Endothelial cell of umbilical vein (primary cell): ENCODE results near the gene FAM168A. TPM values are rescaled to one million over a fixed set of nuclear protein-coding genes. Genes with fewer than 3 reads are reported as not detected.

Experiments
- BruUV-seq: library from RNA; stranded (reverse); fragments of 400-500 nt; replicated peaks from 2 replicates; lab custom pipeline; 2021; lab: Mats Ljungman, UMichigan
- CTCF ChIA-PET: fragments of 300-600, 350-600 bp; sonication (Branson Sonifier 250); formaldehyde crosslinking; loops from one replicate; lab custom pipeline; 2021; ENCODE audit warnings: antibody characterized with exemption, inconsistent platforms; lab: Charles Lee
- POLR2A ChIA-PET: fragments of 300-600, 350-600 bp; sonication (Branson Sonifier 250); formaldehyde crosslinking; loops from one replicate; lab custom pipeline; 2021; ENCODE audit warnings: antibody characterized with exemption, inconsistent platforms; lab: Charles Lee
- DNase-seq: peaks from one replicate; pipeline ENCODE4 v3.0.0-alpha.2; 2011; ENCODE audit warnings: low read depth, low spot score
- FAIRE-seq: peaks from 2 replicates; lab custom pipeline; 2011; peaks lifted over from hg19 to GRCh38; lab: Jason Lieb, UNC
- H2AFZ ChIP-seq: 2 replicates; pipeline ENCODE4 v1.6.0; 2012; ENCODE audit warnings: low read depth, low read length, control low read depth, inconsistent platforms
- H3K27ac ChIP-seq: 2 replicates; pipeline ENCODE4 v1.5.1; 2011; ENCODE audit warnings: low read depth, mild to moderate bottlenecking, control low read depth, low read length, moderate library complexity; ENCODE audit not compliant: insufficient read depth
- H3K27me3 ChIP-seq, 2 experiments: 2 replicates each; pipeline versions ENCODE4 v1.6.0 to v1.6.1; 2011; ENCODE audit warnings: low read length in 2 of 2, mixed read lengths in 1 of 2; ENCODE audit not compliant: control insufficient read depth in 2 of 2, insufficient read depth in 2 of 2
- H3K36me3 ChIP-seq, 2 experiments: 2 replicates in 1 of 2; 3 replicates in 1 of 2; pipeline ENCODE4 v1.5.1; 2011; ENCODE audit warnings: low read length in 2 of 2, mild to moderate bottlenecking in 1 of 2, moderate library complexity in 1 of 2; ENCODE audit not compliant: control insufficient read depth in 2 of 2, insufficient read depth in 2 of 2; ENCODE audit errors: extremely low read depth in 1 of 2
- H3K4me1 ChIP-seq: 3 replicates; pipeline ENCODE4 v1.5.1; 2011; ENCODE audit warnings: mild to moderate bottlenecking, low read length; ENCODE audit not compliant: control insufficient read depth, insufficient read depth; ENCODE audit errors: extremely low read depth
- H3K4me2 ChIP-seq: 2 replicates; pipeline ENCODE4 v1.6.1; 2011; ENCODE audit warnings: low read length, control low read depth, mixed read lengths; ENCODE audit not compliant: insufficient read depth
- H3K4me3 ChIP-seq, 3 experiments: fragments of 200-600 bp in 1 of 3; sonication (generic), shearing (Covaris generic) in 1 of 3; replicated peaks in 1 of 3; 2 replicates each; pipeline ENCODE4 v1.5.1; 2011 to 2016; ENCODE audit warnings: control low read depth in 3 of 3, low read length in 3 of 3, mild to moderate bottlenecking in 2 of 3, inconsistent platforms in 1 of 3, low read depth in 1 of 3, moderate library complexity in 1 of 3; ENCODE audit not compliant: insufficient read depth in 1 of 3
- H3K79me2 ChIP-seq: 2 replicates; pipeline ENCODE4 v1.6.0; 2012; ENCODE audit warnings: low read length, inconsistent platforms; ENCODE audit not compliant: control insufficient read depth, insufficient read depth
- H3K9ac ChIP-seq: replicated peaks from 2 replicates; pipeline ENCODE3; 2011; ENCODE audit warnings: low read length, control low read depth; ENCODE audit not compliant: insufficient read depth; ENCODE audit errors: extremely low read depth
- H3K9me1 ChIP-seq: replicated peaks from 3 replicates; pipeline ENCODE4 v1.6.0; 2011; ENCODE audit warnings: mild to moderate bottlenecking, low read length; ENCODE audit not compliant: control insufficient read depth, insufficient read depth; ENCODE audit errors: extremely low read depth
- H3K9me3 ChIP-seq: replicated peaks from 2 replicates; pipeline ENCODE4 v1.5.1; 2012; ENCODE audit warnings: low read length, inconsistent platforms; ENCODE audit not compliant: control insufficient read depth, insufficient read depth
- H4K20me1 ChIP-seq: replicated peaks from 2 replicates; pipeline ENCODE3; 2011; ENCODE audit warnings: mild to moderate bottlenecking, low read length; ENCODE audit not compliant: control insufficient read depth, insufficient read depth; ENCODE audit errors: extremely low read depth
- EZH2 ChIP-seq: IDR thresholded peaks from 2 replicates; pipeline ENCODE4 v1.6.1; 2012; ENCODE audit warnings: borderline replicate concordance, low read depth, mild to moderate bottlenecking, moderate library complexity, low read length, inconsistent platforms; ENCODE audit not compliant: severe bottlenecking
- FOS ChIP-seq: IDR thresholded peaks from 2 replicates; pipeline ENCODE4 v1.6.1; 2011; ENCODE audit warnings: mild to moderate bottlenecking, low read length, moderate library complexity, borderline replicate concordance; ENCODE audit not compliant: insufficient read depth
- GATA2 ChIP-seq: IDR thresholded peaks from 2 replicates; pipeline ENCODE4 v1.7.0; 2011; ENCODE audit warnings: low read depth, mild to moderate bottlenecking, moderate library complexity, mixed read lengths, low read length; ENCODE audit not compliant: insufficient read length, insufficient read depth
- JUN ChIP-seq: IDR thresholded peaks from 2 replicates; pipeline ENCODE4 v1.6.1; 2011; ENCODE audit warnings: borderline replicate concordance, low read depth; ENCODE audit not compliant: insufficient read length, insufficient read depth
- MYC ChIP-seq: IDR thresholded peaks from one replicate; pipeline ENCODE4 v1.6.1; 2011; ENCODE audit warnings: mild to moderate bottlenecking, low read depth, low read length
- POLR2A ChIP-seq: IDR thresholded peaks from 2 replicates; pipeline ENCODE4 v1.6.1; 2012; ENCODE audit warnings: low read depth, mild to moderate bottlenecking, control low read depth, low read length
- POLR2AphosphoS5 ChIP-seq: IDR thresholded peaks from 2 replicates; pipeline ENCODE4 v1.6.1; 2012; ENCODE audit warnings: low read depth, mild to moderate bottlenecking, control low read depth, low read length, moderate library complexity; ENCODE audit not compliant: insufficient read depth
- dilution Hi-C: fragments of 300-500 bp; cut with MboI; formaldehyde crosslinking; loops from one replicate; pipeline ENCODE4 v1.15.0; 2019; ENCODE audit warnings: low sequenced_read_pairs; ENCODE audit not compliant: extremely low pct_ligation_motif_present
- intact Hi-C: fragments of 100-400 bp; cut with micrococcal nuclease; formaldehyde crosslinking; loops from one replicate; pipeline ENCODE4 v1.10.0; 2022
- polyA plus RNA-seq, 4 experiments: library from polyadenylated mRNA; depleted of rRNA in 3 of 4; stranded (reverse) in 3 of 4; unstranded in 1 of 4; fragments of >200 nt; gene quantifications; 2 replicates each; pipeline versions ENCODE4 v1.2.1 to v1.2.3, GENCODE V29; 2011 to 2012; ENCODE audit warnings: missing spikeins in 1 of 4
- total RNA-seq: library from RNA; stranded (reverse); gene quantifications from 2 replicates; pipeline ENCODE4 v1.2.3, GENCODE V29; 2021
- TF ChIP-seq, protein P1 (sequence below): IDR thresholded peaks from 2 replicates; pipeline ENCODE4 v1.6.1; 2011; ENCODE audit not compliant: insufficient read depth, insufficient read length
- TF ChIP-seq, protein P2 (sequence below), 2 donors: IDR thresholded peaks; 1 replicate in 1 of 2; 2 replicates in 1 of 2; pipeline ENCODE4 v1.5.1; 2011; ENCODE audit warnings: low read length in 2 of 2, mild to moderate bottlenecking in 2 of 2, moderate library complexity in 2 of 2, control low read depth in 1 of 2, inconsistent platforms in 1 of 2, low read depth in 1 of 2; ENCODE audit not compliant: insufficient read depth in 1 of 2; ENCODE audit errors: extremely low read depth in 1 of 2

Gene FAM168A
- total and polyA plus RNA-seq, 2 donors (not counting 3 experiments of a cell fraction or from before 2014, with no cell fraction given) = 17.0 to 20.5 TPM

DNA sequence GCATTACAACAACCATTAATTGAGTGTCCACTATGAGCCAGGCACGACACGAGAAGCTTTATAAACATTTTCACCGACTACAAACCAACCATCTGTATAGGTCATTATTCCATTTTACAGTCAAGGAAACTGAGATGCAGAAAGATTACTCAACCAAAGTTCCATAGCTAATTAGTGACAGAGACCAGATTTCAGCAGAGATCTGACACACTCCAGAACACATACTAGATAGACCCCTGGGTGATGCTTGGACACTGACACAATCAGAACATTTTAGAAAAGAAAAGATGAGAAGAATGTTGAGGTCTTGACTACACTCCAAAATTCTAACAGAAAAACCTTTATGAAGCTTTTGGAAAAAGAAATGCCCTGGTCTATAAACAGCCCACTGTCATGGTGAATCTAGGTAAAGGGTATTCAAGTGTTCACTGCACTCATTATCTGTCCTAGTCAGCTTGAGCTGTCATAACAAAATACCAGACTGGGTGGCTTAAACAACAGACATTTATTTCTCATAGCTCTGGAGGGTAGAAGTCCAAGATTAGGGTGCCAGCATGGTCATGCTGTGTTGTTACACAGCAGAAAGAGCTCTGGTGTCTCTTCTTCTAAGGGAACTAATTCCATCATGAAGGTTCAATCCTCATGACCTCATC lies 132.8 kb downstream of the FAM168A start:
- POLR2A ChIA-PET = no interaction called here
- no peak overlapping the region for H3K27ac ChIP-seq
- no peak overlapping the region for H3K4me2 ChIP-seq
- no peak for DNase-seq
- peaks cover 6% of the 10 kb centered on the region for H3K4me1 ChIP-seq
- H3K4me3 ChIP-seq = no peak overlapping the region
- CTCF ChIA-PET = interaction anchor here (0.7 to 5.1 kb wide), 6 partner anchors 14 to 160 kb away, joined by 3 to 32 read pairs (median 4); no protein-coding TSS in a partner anchor
- no peak for FAIRE-seq
- H3K9ac ChIP-seq = no peak overlapping the region
- intact Hi-C loops = no loop called here
- BruUV-seq = no TSS peak
- TF ChIP-seq FOS (no peak), POLR2AphosphoS5 (no peak), JUN (no peak), MYC (no peak), POLR2A (no peak), GATA2 (no peak), EZH2 (no peak)
- TF ChIP-seq, protein P1, sequence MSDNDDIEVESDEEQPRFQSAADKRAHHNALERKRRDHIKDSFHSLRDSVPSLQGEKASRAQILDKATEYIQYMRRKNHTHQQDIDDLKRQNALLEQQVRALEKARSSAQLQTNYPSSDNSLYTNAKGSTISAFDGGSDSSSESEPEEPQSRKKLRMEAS = no peak
- TF ChIP-seq, protein P2, sequence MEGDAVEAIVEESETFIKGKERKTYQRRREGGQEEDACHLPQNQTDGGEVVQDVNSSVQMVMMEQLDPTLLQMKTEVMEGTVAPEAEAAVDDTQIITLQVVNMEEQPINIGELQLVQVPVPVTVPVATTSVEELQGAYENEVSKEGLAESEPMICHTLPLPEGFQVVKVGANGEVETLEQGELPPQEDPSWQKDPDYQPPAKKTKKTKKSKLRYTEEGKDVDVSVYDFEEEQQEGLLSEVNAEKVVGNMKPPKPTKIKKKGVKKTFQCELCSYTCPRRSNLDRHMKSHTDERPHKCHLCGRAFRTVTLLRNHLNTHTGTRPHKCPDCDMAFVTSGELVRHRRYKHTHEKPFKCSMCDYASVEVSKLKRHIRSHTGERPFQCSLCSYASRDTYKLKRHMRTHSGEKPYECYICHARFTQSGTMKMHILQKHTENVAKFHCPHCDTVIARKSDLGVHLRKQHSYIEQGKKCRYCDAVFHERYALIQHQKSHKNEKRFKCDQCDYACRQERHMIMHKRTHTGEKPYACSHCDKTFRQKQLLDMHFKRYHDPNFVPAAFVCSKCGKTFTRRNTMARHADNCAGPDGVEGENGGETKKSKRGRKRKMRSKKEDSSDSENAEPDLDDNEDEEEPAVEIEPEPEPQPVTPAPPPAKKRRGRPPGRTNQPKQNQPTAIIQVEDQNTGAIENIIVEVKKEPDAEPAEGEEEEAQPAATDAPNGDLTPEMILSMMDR (IDR thresholded peaks at IDR 0.05; ENCODE audit: extremely low read depth in 1 of 2, insufficient read depth in 1 of 2, low read depth in 1 of 2, low read length in 2 of 2) = no peak
- no peaks in the 10 kb centered on the region for H3K9me3 ChIP-seq
- dilution Hi-C loops = no loop called here
- no peaks in the 10 kb centered on the region for H4K20me1 ChIP-seq
- no peaks in the 10 kb centered on the region for H3K9me1 ChIP-seq
- no peak overlapping the region for H2AFZ ChIP-seq
- no peaks in the 10 kb centered on the region for H3K27me3 ChIP-seq
- no peaks in the 10 kb centered on the region for H3K36me3 ChIP-seq
- no peaks in the 10 kb centered on the region for H3K79me2 ChIP-seq
